Measurements from ENCODE around the gene CCSER1.

- TF ChIP-seq CTCF (IDR thresholded peaks at IDR 0.05; ENCODE audit: low read depth, low read length, missing input control) (no peak), REST (IDR thresholded peaks at IDR 0.05) (no peak), RXRA (IDR thresholded peaks at IDR 0.05) (no peak), FOXA1 (IDR thresholded peaks at IDR 0.05) (no peak), RAD21 (IDR thresholded peaks at IDR 0.05) (peak; percentile 38 to 59), JUND (IDR thresholded peaks at IDR 0.05) (no peak), GABPA (IDR thresholded peaks at IDR 0.05 in 1 of 2, conservative IDR thresholded peaks at IDR 0.05 in 1 of 2) (no peak), SP1 (IDR thresholded peaks at IDR 0.05) (no peak), MAX (IDR thresholded peaks at IDR 0.05) (no peak), TAF1 (conservative IDR thresholded peaks at IDR 0.05) (no peak), YY1 (IDR thresholded peaks at IDR 0.05) (no peak)
Measured at GRCh38 chr4:90293320-90293719, 166.1 kb downstream of the CCSER1 start.

All from liver (tissue), 3 donors.